ENCODE data around the gene UBXN1. TPM values are rescaled to one million over a fixed set of nuclear protein-coding genes. Genes with fewer than 3 reads are reported as not detected.

The UBXN1 gene
- polyA plus RNA-seq, 1 donor (not counting 4 experiments of a cell fraction or from before 2014, with no cell fraction given), result 58.5 TPM

DNA sequence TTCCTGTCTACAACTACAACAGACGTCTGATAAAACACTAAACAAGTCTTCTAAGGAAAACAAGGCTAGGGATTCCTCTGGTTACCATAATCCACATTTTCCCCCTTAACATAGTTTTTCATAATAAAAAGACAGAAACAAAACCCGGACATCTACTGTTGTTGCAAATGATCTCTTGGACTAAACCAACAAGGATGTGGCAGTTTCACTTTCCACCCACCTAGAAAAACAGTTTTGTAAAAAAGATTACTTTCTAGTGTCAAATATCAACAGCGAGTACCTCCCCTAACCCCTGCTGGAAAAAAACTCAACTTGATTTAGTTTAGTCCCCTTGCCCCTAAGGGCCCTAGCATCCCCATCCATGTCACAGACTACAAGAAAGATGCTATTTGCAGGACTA, 34.0 kb upstream of the UBXN1 start:
- H3K4me2 ChIP-seq (ENCODE audit: control insufficient read depth, extremely low read depth, insufficient read depth, low read depth, low read length), result no peak overlapping the region
- H3K36me3 ChIP-seq (ENCODE audit: control insufficient read depth in 2 of 2, extremely low read depth in 1 of 2, insufficient read depth in 2 of 2, low read length in 2 of 2), result peaks cover 24 to 34% of the 10 kb centered on the region in 2 experiments
- H4K20me1 ChIP-seq (ENCODE audit: control insufficient read depth, extremely low read depth, insufficient read depth, low read length), result no peaks in the 10 kb centered on the region
- no peak overlapping the region for H2AFZ ChIP-seq (ENCODE audit: control insufficient read depth, low read length)
- peaks cover 19% of the 10 kb centered on the region for H3K79me2 ChIP-seq (ENCODE audit: control insufficient read depth, insufficient read depth, low read length)
- no peak for TF ChIP-seq EZH2 (IDR thresholded peaks at IDR 0.05; ENCODE audit: low read length)
- TF ChIP-seq, protein P1, sequence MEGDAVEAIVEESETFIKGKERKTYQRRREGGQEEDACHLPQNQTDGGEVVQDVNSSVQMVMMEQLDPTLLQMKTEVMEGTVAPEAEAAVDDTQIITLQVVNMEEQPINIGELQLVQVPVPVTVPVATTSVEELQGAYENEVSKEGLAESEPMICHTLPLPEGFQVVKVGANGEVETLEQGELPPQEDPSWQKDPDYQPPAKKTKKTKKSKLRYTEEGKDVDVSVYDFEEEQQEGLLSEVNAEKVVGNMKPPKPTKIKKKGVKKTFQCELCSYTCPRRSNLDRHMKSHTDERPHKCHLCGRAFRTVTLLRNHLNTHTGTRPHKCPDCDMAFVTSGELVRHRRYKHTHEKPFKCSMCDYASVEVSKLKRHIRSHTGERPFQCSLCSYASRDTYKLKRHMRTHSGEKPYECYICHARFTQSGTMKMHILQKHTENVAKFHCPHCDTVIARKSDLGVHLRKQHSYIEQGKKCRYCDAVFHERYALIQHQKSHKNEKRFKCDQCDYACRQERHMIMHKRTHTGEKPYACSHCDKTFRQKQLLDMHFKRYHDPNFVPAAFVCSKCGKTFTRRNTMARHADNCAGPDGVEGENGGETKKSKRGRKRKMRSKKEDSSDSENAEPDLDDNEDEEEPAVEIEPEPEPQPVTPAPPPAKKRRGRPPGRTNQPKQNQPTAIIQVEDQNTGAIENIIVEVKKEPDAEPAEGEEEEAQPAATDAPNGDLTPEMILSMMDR (optimal IDR thresholded peaks at IDR 0.05 in 1 of 3, IDR thresholded peaks at IDR 0.05 in 1 of 3, conservative IDR thresholded peaks at IDR 0.05 in 1 of 3; ENCODE audit: extremely low read depth in 1 of 3, insufficient read depth in 2 of 3, low read length in 3 of 3), result no peak
- H3K9ac ChIP-seq (ENCODE audit: control insufficient read depth, extremely low read depth, insufficient read depth, low read length), result no peak overlapping the region
- no peak overlapping the region for H3K4me3 ChIP-seq (ENCODE audit: control insufficient read depth in 2 of 3, extremely low read depth in 1 of 3, insufficient read depth in 2 of 3, low read depth in 1 of 3, low read length in 3 of 3)
- H3K9me1 ChIP-seq (ENCODE audit: control insufficient read depth, extremely low read depth, insufficient read depth, low read length), result no peaks in the 10 kb centered on the region
- FAIRE-seq (no peak), DNase-seq (ENCODE audit: low read depth, low spot score) (no peak)
- H3K4me1 ChIP-seq (ENCODE audit: control insufficient read depth, extremely low read depth, insufficient read depth, low read length), result peaks cover 19% of the 10 kb centered on the region
- dilution Hi-C loops (cut with MboI; ENCODE audit: extremely low pct_ligation_motif_present, low sequenced_read_pairs), result no loop called here
- H3K9me3 ChIP-seq (ENCODE audit: control insufficient read depth, low read depth, low read length), result no peaks in the 10 kb centered on the region
- no peaks in the 10 kb centered on the region for H3K27me3 ChIP-seq (ENCODE audit: control insufficient read depth, extremely low read depth, insufficient read depth, low read length)
- H3K27ac ChIP-seq (ENCODE audit: control insufficient read depth, insufficient read depth, low read length), result no peak overlapping the region

DNA sequence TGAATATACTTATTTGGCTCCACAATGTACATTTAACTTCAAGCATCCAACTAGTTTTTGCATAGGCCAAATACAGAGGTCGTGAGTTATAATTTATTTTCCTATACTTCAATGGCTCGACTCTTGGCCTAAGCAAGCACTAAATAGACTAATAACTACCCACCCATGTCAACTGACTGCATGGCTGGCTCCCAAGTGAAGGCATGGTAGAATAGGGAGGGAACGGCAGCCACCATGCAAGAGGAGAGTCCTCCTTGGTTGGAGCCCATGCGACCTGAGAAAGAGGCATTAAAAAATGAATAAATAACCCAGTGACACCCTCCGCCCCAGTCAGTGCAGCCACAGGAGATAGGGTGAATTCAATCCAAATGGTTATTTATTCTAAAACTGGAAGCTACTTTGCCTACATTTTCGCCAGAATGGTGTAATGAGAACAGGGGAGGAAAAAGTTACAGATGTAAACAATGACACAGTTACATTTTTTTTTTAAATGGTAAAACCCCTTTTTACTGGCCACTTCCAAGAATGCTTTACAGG, 33.5 kb upstream of the UBXN1 start:
- TF ChIP-seq EZH2 (IDR thresholded peaks at IDR 0.05; ENCODE audit: low read length), result no peak
- TF ChIP-seq, protein P1 (optimal IDR thresholded peaks at IDR 0.05 in 1 of 3, IDR thresholded peaks at IDR 0.05 in 1 of 3, conservative IDR thresholded peaks at IDR 0.05 in 1 of 3; ENCODE audit: extremely low read depth in 1 of 3, insufficient read depth in 2 of 3, low read length in 3 of 3), result no peak
- peaks cover 21 to 31% of the 10 kb centered on the region in 2 experiments for H3K36me3 ChIP-seq (ENCODE audit: control insufficient read depth in 2 of 2, extremely low read depth in 1 of 2, insufficient read depth in 2 of 2, low read length in 2 of 2)
- H3K9me1 ChIP-seq (ENCODE audit: control insufficient read depth, extremely low read depth, insufficient read depth, low read length), result no peaks in the 10 kb centered on the region
- no peak overlapping the region for H2AFZ ChIP-seq (ENCODE audit: control insufficient read depth, low read length)
- no peak overlapping the region for H3K9ac ChIP-seq (ENCODE audit: control insufficient read depth, extremely low read depth, insufficient read depth, low read length)
- H3K9me3 ChIP-seq (ENCODE audit: control insufficient read depth, low read depth, low read length), result no peaks in the 10 kb centered on the region
- FAIRE-seq (no peak), DNase-seq (ENCODE audit: low read depth, low spot score) (no peak)
- peaks cover 19% of the 10 kb centered on the region for H3K4me1 ChIP-seq (ENCODE audit: control insufficient read depth, extremely low read depth, insufficient read depth, low read length)
- no peaks in the 10 kb centered on the region for H3K27me3 ChIP-seq (ENCODE audit: control insufficient read depth, extremely low read depth, insufficient read depth, low read length)
- H3K27ac ChIP-seq (ENCODE audit: control insufficient read depth, insufficient read depth, low read length), result no peak overlapping the region
- H3K4me3 ChIP-seq (ENCODE audit: control insufficient read depth in 2 of 3, extremely low read depth in 1 of 3, insufficient read depth in 2 of 3, low read depth in 1 of 3, low read length in 3 of 3), result no peak overlapping the region
- dilution Hi-C loops (cut with MboI; ENCODE audit: extremely low pct_ligation_motif_present, low sequenced_read_pairs), result no loop called here
- H3K79me2 ChIP-seq (ENCODE audit: control insufficient read depth, insufficient read depth, low read length), result peaks cover 17% of the 10 kb centered on the region
- no peaks in the 10 kb centered on the region for H4K20me1 ChIP-seq (ENCODE audit: control insufficient read depth, extremely low read depth, insufficient read depth, low read length)
- no peak overlapping the region for H3K4me2 ChIP-seq (ENCODE audit: control insufficient read depth, extremely low read depth, insufficient read depth, low read depth, low read length)

Measured in keratinocyte (primary cell).